Measurements from ENCODE around the gene NBPF6.
A peak's percentile ranks its signal among the peaks of the same experiment; 100 is the strongest.
"Not testable (repeated sequence)": the region's sequence is repeated elsewhere in the genome, so short reads cannot be mapped to it uniquely, and the experiment has no call there.

NBPF6 gene

GRCh38 chr1:108503062-108503733, 53.1 kb downstream of the NBPF6 start:
- Histone ChIP-seq H3K4me3 (ENCODE audit: low read depth, low read length) (no peak overlapping the region), H3K36me3 (no peaks in the 10 kb centered on the region), H3K27me3 (peaks cover 4% of the 10 kb centered on the region), H3K4me1 (no peaks in the 10 kb centered on the region), H3K9me3 (no peaks in the 10 kb centered on the region)
- no peak for DNase-seq
- TF ChIP-seq CTCF (IDR thresholded peaks at IDR 0.05; ENCODE audit: low read depth, low read length): no peak

- H3K9me3 ChIP-seq: no peaks in the 10 kb centered on the region
- H3K27me3 ChIP-seq: peaks cover 4% of the 10 kb centered on the region
- no peak for TF ChIP-seq CTCF (IDR thresholded peaks at IDR 0.05; ENCODE audit: low read depth, low read length)
- H3K36me3 ChIP-seq: no peaks in the 10 kb centered on the region
- DNase-seq: no peak
- H3K4me3 ChIP-seq (ENCODE audit: low read depth, low read length): no peak overlapping the region
- H3K4me1 ChIP-seq: no peaks in the 10 kb centered on the region
Measured at GRCh38 chr1:108504447-108504846, 54.3 kb downstream of the NBPF6 start.

GRCh38 chr1:108505763-108506070, 55.6 kb downstream of the NBPF6 start:
- H3K4me1 ChIP-seq: no peaks in the 10 kb centered on the region
- H3K9me3 ChIP-seq: no peaks in the 10 kb centered on the region
- H3K27me3 ChIP-seq: peaks cover 1% of the 10 kb centered on the region
- H3K36me3 ChIP-seq: no peaks in the 10 kb centered on the region
- H3K4me3 ChIP-seq (ENCODE audit: low read depth, low read length): no peak overlapping the region
- TF ChIP-seq CTCF (IDR thresholded peaks at IDR 0.05; ENCODE audit: low read depth, low read length): no peak
- no peak for DNase-seq

- Histone ChIP-seq H3K4me1 (no peaks in the 10 kb centered on the region), H3K4me3 (ENCODE audit: low read depth, low read length) (no peak overlapping the region), H3K36me3 (no peaks in the 10 kb centered on the region), H3K9me3 (no peaks in the 10 kb centered on the region), H3K27me3 (no peaks in the 10 kb centered on the region)
- no peak for DNase-seq
- TF ChIP-seq CTCF (IDR thresholded peaks at IDR 0.05; ENCODE audit: low read depth, low read length): 0 out of 2 replicates have a peak, but pooled peaks have one; percentile 12
Measured at GRCh38 chr1:108511764-108512163, 61.6 kb downstream of the NBPF6 start.

- peak; percentile 84 for TF ChIP-seq CTCF (IDR thresholded peaks at IDR 0.05; ENCODE audit: low read depth, low read length)
- no peak for DNase-seq
Measured at GRCh38 chr1:108512239-108513043, 62.3 kb downstream of the NBPF6 start.

GRCh38 chr1:108513044-108513415, 62.9 kb downstream of the NBPF6 start:
- H3K27me3 ChIP-seq: peaks cover 3% of the 10 kb centered on the region
- no peaks in the 10 kb centered on the region for H3K36me3 ChIP-seq
- no peaks in the 10 kb centered on the region for H3K4me1 ChIP-seq
- DNase-seq: no peak
- H3K4me3 ChIP-seq (ENCODE audit: low read depth, low read length): no peak overlapping the region
- no peak for TF ChIP-seq CTCF (IDR thresholded peaks at IDR 0.05; ENCODE audit: low read depth, low read length)
- H3K9me3 ChIP-seq: no peaks in the 10 kb centered on the region

More at GRCh38 chr1:108512239-108513043, 62.3 kb downstream of the NBPF6 start:
- peaks cover 3% of the 10 kb centered on the region for H3K27me3 ChIP-seq
- no peaks in the 10 kb centered on the region for H3K4me1 ChIP-seq
- no peaks in the 10 kb centered on the region for H3K9me3 ChIP-seq
- H3K4me3 ChIP-seq (ENCODE audit: low read depth, low read length): no peak overlapping the region
- no peaks in the 10 kb centered on the region for H3K36me3 ChIP-seq

GRCh38 chr1:108513914-108514313, 63.8 kb downstream of the NBPF6 start:
- peaks cover 12% of the 10 kb centered on the region for H3K27me3 ChIP-seq
- DNase-seq; H3K4me3 ChIP-seq (ENCODE audit: low read depth, low read length); H3K4me1 ChIP-seq; H3K36me3 ChIP-seq; H3K9me3 ChIP-seq: not testable (repeated sequence)

- DNase-seq; H3K4me1 ChIP-seq; H3K36me3 ChIP-seq; H3K4me3 ChIP-seq (ENCODE audit: low read depth, low read length); H3K9me3 ChIP-seq: not testable (repeated sequence)
- peaks cover 28% of the 10 kb centered on the region for H3K27me3 ChIP-seq
Measured at GRCh38 chr1:108517301-108517897, 67.3 kb downstream of the NBPF6 start.

Measured in BE2C (cell line).